ENCODE measurements around the gene PALD1. TPM values are rescaled to one million over a fixed set of nuclear protein-coding genes. Genes with fewer than 3 reads are reported as not detected.
"Not testable (repeated sequence)": the region's sequence is repeated elsewhere in the genome, so short reads cannot be mapped to it uniquely, and the experiment has no call there.

PALD1 gene
- total RNA-seq, 1 experiment from 2014 or later = 1.6 TPM

DNA sequence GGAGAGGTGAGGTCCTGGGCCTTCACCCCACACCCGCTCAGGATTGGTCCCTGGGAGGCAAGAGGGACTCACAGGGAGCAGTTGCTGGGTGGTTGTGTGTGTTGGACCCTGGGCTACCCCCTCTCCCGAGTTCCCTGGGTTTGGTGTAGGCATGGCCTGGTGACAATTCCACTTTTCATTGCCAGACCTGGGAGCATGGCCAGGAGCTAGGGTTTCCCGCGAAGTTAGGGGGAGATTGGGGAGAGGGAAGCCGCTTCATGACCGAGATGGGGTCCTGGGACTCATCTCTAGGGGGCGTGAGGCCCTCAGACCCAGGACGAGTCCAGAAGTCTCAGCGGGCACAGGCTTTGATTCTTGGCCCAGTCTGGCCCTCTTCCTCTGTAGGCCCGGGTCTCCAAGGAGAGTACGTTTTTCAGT is 606 bp downstream of the PALD1 start:
- DNase-seq (ENCODE audit: low read depth) = no peak
- in situ Hi-C loops (cut with HindIII; ENCODE audit: low pct_unique_long_range_greater_than_20kb, low sequenced_read_pairs) = no loop called here

DNA sequence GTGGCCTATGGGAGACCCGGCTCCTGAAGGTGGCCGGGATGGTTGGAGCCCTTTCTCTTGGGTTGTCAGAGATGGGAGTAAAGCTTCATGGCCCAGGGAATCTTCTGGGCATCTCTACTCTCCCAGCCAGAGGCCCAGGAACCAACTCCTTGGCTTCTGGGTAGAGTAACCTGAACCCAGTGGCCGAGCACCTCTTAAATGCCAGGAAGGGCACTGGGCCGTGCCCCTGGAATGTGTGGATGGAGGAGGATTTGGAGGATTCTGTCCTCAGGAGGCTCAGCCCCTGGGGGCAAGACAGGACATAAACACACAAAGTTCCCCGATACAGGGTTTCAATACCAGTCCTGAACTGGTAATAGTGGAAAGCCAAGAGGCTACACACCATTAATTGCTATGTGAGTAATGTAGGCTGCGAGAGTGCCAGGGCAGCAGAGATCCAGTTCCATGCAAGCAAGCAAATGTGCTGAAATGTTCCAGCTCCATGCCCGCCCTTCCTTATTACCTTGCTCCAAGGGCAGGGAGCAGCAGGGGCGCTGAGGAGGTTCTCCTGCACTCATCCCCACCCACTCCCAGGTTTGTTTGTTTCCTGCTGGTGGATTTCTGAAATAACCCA is 1.2 kb downstream of the PALD1 start:
- no peak for DNase-seq (ENCODE audit: low read depth)
- in situ Hi-C loops (cut with HindIII; ENCODE audit: low pct_unique_long_range_greater_than_20kb, low sequenced_read_pairs) = no loop called here

DNA sequence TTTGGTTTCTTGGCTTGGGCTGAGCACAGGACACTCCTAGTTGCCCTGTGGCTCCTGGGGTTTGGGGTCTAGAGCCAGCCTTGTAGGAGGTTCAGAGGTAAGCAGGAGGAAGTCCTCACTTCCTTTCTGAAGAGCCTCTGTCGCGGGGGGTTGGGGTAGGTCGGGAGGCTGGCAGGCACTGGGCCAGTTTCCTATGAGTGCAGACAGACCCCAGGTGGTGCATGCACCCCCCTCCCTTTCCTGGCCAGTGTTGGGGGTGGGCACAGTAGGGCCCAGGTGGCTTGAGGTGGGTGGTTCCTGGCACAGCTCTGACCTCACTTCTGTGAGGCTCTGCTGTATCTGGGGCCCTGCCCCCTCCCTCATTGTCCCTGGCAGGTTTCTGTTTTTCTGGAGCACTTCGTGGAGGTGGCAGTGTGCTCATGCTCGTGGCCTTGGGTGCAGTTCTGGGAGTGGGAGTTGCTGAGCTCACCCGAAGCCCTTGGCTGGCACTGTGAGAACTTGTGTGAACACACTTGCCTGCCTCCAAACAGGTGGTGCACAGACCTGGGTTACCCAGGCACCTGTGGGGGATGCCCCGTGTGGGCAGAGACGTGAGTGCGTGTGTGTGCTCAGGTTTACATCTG is 1.8 kb downstream of the PALD1 start:
- no peak for DNase-seq (ENCODE audit: low read depth)
- in situ Hi-C loops (cut with HindIII; ENCODE audit: low pct_unique_long_range_greater_than_20kb, low sequenced_read_pairs) = no loop called here

DNA sequence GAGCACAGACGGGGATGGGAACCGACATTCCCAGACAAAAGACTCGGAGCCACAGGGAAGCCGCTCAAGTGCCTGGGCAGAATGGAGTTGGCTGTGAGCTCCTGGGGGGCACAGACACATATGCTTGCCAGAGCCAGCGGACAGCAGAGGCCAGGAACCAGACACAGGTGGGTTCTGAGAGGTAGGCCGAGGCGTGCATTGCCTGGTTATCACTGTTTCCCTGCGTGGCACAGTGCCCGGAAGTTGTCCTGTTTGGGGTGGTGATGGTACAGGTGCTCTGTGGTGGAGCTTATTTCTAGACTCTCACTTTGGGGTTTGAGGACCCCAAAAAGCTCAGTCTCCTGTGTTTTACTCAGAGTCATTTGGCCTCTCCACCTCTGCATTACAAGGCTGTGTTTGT is 2.5 kb downstream of the PALD1 start:
- DNase-seq (ENCODE audit: low read depth) = no peak
- in situ Hi-C loops (cut with HindIII; ENCODE audit: low pct_unique_long_range_greater_than_20kb, low sequenced_read_pairs) = no loop called here

DNA sequence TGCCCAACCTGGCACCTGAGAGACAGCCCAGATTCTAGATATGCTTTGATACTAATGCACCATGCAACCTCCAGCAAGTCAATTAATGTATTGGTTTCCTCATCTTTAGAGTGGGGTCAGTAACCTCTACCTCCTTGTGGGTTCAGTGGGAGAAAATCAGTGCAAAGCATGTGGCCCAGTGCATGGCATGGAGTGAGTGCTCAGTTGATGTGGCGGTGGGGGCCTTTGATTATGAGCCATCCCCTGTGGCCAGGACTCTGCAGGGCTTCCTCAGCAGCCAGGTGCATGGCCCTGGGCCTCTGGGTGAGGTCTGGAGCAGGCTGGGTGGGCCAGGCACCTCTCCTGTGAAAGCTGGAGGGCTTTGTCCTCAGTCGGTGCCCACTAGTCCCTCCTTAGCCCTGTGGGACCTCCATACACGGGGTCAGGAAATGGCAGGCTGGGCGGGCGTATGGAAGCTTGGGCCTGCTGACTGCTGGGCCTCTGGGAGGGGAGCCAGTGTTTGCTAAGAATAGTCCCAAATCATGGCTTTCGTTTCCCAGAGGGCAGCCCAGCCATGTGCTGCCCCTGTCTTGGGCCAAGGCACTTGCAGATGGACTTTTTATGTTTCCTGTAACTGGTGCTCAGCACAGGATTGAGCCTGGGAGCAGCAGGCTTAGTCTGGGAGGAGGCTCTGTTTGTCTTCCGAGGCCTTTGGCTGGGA is 3.4 kb downstream of the PALD1 start:
- in situ Hi-C loops (cut with HindIII; ENCODE audit: low pct_unique_long_range_greater_than_20kb, low sequenced_read_pairs) = no loop called here
- DNase-seq (ENCODE audit: low read depth) = no peak

DNA sequence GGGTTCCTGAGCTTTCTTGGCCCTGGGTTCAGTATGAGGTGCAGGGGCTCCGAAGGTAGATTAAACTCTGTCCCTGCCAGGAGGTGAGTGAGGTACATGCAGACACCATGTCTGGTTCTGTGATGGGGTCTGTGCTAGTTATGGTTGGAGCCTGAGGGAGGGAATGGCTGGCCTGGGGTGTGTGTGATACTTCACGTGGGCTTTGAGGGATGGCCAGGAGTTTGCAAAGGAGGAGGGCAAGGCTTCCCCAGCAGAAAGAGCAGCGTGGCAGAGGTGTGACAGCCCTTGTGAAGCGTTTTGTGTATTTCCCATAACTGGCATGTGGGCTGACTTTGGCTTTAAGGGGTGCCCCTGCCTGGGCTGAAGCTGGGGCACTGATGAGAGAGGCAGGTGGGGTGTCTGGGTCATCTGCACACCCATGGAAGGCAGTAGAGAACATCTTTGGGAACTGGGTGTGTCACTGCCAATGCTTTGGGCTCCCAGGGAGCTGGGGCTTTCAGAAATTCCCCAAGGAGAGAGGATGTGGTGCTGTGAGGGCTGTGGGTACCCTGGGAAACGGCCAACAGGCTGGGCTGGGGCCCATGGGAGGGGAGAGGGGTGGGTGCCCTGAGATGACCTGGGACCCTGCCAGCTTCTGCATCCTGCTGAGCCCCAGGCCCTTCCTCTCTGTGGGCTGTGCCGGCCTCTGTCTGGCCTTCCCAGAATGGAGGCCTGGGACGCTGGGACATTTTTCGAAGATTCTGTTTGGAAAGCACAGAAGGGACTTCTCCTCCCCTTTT is 4.6 kb downstream of the PALD1 start:
- in situ Hi-C loops (cut with HindIII; ENCODE audit: low pct_unique_long_range_greater_than_20kb, low sequenced_read_pairs) = no loop called here
- no peak for DNase-seq (ENCODE audit: low read depth)

DNA sequence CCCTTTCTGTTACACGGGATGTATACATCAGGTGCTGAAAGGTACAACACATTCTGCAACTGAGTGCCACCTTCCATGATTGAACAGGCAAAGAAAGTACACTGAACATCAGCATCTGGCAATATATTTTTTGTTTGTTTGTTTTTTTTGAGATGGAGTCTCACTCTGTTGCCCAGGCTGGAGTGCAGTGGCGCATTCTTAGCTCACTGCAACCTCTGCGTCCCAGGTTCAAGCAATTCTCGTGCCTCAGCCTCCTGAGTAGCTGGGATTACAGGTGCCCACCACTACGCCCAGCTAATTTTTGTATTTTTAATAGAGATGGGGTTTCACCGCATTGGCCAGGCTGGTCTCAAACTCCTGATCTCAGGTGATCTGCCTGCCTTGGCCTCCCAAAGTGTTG is 5.3 kb downstream of the PALD1 start:
- in situ Hi-C loops (cut with HindIII; ENCODE audit: low pct_unique_long_range_greater_than_20kb, low sequenced_read_pairs) = not testable (repeated sequence)

DNA sequence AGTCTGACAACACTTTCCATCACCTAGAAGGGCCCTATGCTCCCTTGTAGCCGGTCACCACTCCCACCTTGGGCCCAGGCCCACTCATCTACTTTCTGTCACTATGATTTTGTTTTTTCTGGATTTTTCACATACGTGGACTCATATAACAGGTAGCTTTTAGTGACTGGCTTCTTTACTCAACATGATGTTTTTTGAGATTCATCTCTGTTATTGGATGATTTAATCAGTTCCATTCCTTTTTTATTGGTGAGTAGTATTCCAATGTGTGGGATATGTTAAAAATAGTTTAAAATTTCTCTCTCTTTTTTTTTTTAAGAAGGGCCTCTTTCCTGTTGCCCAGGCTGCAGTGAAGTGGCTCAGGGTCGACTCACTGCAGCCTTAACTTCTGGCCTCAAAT is 9.3 kb downstream of the PALD1 start:
- DNase-seq (ENCODE audit: low read depth) = no peak
- in situ Hi-C loops (cut with HindIII; ENCODE audit: low pct_unique_long_range_greater_than_20kb, low sequenced_read_pairs) = no loop called here

More for the DNA sequence above, 5.3 kb downstream of the PALD1 start:
- not testable (repeated sequence) for DNase-seq (ENCODE audit: low read depth)

DNA sequence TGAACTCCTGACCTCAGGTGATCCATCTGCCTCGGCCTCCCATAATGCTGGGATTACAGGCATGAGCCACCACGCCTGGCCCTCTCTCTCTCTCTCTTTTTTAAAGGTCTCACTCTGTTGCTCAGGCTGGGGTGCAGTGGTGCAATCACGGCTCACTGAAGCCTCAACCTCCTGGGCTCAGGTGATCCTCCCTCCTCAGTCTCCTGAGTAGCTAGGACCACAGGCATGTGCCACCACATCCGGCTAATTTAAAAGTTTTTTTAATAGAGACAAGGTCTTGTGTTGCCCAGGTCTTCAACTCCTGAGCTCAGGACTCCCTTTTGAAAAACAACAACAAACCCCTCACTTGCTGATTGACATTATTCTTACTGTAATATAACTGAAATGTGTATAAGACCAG is 11.6 kb downstream of the PALD1 start:
- in situ Hi-C loops (cut with HindIII; ENCODE audit: low pct_unique_long_range_greater_than_20kb, low sequenced_read_pairs) = no loop called here

DNA sequence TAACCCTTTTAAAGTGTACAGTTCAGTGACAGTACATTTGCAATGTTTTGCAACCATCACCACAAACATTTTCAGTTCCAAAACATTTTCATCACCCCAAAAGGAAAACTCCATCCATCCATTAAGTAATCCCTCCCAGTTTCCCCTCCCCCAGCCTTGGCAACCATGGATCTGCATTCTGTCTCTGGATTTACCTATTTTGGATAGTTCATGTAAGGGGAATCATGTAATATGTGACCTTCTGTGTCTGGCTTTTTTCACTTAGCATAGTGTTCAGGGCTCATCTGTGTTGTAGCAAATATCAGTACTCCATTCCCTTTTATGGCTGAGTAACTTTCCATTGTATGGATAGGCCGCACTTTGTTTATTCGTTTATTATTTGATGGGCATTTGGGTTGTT is 13.0 kb downstream of the PALD1 start:
- DNase-seq (ENCODE audit: low read depth) = no peak
- in situ Hi-C loops (cut with HindIII; ENCODE audit: low pct_unique_long_range_greater_than_20kb, low sequenced_read_pairs) = no loop called here

More for the DNA sequence above, 11.6 kb downstream of the PALD1 start:
- DNase-seq (ENCODE audit: low read depth) = no peak

DNA sequence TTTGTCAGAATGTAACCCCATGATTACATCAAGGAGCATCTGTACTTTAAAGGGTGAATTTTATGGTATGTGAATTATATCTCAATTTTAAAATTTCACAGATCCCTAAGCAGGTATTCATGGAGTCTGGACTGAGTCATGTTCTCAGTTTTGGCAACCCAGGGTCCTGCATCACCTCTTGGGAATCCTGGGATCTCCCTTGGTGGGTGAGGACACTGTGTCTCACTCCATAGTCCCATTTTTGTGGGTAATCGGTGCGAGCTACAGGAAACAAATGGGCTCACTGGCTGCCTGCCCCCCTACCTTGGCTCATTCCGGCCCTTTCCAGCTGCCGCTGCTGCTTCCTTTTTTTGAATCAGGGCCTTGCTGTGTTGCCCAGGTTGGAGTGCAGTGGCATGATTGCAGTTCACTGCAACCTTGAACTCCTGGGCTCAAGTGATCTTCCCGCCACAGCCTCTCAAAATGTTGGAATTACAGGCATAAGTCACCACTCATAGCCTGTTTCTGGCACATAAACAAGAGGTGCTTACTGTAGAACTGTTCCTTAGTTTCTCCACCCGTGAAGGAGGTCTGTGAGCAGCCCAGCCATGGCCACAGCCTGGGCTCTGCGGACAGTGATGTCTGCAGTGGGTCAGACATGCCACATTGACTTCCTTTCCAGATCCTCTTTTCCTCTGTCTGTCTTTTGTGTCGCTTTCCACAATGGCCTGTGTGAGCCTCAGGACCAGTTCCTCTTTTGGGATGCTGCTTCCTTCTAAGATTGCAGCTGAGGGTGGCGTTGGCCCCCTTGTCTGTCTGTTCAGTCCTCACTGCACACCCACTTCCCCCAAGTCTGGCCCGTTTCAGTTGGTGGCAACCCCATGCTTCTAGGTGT is 14.5 kb downstream of the PALD1 start:
- no peak for DNase-seq (ENCODE audit: low read depth)
- in situ Hi-C loops (cut with HindIII; ENCODE audit: low pct_unique_long_range_greater_than_20kb, low sequenced_read_pairs) = no loop called here

DNA sequence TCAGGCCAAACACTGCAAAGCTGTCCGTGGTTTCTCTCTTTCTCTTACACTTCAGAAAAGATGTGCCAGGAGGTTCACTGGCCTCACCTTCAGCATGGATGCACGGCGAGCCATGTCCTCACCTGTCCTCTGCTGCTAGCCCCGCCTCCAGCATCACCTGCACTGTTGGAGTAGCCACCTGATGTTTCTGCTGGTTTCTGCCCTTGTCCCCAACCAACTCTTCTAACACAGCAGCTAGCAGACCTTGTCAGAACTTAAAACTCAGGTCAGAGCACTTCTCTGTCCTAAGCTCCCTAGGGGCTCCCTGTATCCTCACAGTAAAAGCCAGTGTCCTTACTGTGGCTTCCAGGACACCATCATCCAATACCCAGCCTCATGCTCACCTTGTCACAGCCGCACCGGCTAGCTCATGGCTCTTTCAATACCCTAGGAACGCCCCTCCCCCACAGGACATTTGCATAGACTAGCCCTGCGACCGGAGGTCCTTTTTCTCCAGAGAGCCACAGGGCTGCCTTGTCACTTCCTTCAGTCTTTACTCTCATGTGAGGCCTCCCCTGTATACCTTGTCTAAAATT is 15.2 kb downstream of the PALD1 start:
- in situ Hi-C loops (cut with HindIII; ENCODE audit: low pct_unique_long_range_greater_than_20kb, low sequenced_read_pairs) = no loop called here

DNA sequence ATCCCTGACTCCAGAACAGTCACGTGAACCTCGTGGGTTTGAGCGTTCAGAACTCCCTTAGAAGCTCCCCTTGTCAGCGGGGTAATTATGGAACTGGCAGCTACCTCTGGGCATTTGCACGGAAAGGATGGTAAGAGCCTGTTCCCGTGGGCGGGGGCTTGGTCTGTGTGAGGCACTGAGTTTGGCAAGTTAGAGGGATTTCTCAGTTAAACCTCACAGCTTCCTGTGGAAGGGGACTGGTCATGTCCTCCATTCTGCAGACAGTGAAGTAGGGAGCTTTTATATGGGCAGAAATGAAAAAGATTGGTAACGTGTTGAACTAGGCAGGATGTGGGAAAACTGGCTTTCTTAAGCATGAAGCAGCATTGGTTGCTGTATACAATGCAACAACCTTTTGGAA is 16.0 kb downstream of the PALD1 start:
- no peak for DNase-seq (ENCODE audit: low read depth)
- in situ Hi-C loops (cut with HindIII; ENCODE audit: low pct_unique_long_range_greater_than_20kb, low sequenced_read_pairs) = no loop called here

More for the DNA sequence above, 15.2 kb downstream of the PALD1 start:
- DNase-seq (ENCODE audit: low read depth) = no peak

DNA sequence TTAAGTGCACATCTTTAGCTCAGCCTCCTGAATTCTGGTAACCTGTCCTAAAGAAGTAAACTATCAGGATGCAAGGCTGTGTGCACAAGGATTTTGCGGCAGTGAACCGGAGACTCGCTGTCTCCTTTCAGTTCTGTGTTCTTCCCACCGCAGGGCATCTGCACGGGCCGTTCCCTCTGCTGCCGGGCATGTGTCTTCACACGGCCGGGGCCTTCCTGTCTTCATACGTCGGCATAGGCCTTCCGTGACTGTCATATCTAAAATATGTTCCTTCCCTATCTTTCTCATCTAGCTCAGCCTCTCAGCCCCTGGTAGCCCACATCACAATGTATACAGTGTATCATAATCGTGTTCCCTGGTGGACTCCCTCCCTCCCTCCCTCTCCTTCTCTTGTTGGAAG is 16.4 kb downstream of the PALD1 start:
- no peak for DNase-seq (ENCODE audit: low read depth)
- in situ Hi-C loops (cut with HindIII; ENCODE audit: low pct_unique_long_range_greater_than_20kb, low sequenced_read_pairs) = no loop called here

DNA sequence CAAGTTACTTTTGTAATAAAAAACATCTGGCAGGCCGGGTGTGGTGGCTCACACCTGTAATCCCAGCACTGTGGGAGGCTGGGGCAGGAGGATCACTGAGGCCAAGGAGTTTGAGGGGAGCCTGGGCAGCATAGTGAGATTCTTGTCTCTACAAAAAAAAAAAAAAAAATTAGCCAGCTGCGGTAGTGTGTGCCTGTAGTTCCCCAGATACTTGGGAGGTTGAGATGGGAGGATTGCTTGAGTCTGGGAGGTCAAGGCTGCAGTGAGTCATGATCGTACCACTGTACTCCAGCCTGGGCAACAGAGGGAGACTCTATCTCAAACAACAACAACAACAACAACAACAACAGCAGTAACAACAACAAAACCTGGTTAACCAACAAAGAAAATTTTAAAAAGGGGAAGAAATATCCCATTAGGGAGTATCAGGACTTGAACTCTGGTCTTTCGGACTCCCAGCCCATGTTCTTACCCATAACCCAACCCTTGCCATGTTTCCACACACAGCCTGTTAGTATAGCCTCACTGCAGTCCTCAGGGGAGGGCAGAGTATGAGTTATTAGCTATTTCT is 17.2 kb downstream of the PALD1 start:
- in situ Hi-C loops (cut with HindIII; ENCODE audit: low pct_unique_long_range_greater_than_20kb, low sequenced_read_pairs) = no loop called here
- DNase-seq (ENCODE audit: low read depth) = no peak

DNA sequence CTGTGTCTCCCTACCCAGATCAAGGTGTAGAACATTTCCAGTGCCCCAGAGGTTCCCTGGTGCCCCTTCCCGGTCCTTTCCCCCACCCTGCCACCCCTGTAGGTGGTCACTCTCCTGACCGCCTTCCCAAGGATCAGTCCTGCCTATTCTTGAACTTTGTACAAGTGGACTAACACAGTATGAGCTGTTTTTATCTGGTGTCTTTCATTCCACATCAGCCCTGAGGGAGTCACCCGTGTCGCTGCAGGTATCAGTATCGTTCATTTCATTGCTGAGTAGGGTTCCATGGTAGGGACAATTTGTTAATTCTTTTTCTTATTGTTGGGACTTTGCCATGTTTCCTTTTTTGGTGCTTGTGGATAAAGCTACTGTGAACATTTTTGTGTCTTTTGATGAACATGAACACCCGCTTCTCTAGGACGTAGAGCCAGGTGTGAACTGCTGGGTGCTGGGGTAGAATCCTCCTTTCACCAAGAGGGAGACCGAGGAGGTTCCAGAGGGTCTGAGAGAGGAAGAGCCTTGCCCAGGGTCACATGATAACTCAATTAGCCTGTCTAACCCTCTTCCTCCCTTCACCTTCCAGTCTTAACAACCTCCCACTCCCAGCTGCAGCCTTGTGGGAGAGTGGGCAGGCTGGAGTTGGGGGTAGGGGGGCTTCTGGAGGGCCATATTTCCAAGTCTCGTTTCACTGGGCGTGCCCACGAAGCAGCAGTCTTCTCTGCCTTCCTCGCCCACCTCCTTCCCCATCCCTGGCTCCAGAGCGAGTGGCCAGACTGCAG is 18.0 kb downstream of the PALD1 start:
- in situ Hi-C loops (cut with HindIII; ENCODE audit: low pct_unique_long_range_greater_than_20kb, low sequenced_read_pairs) = no loop called here
- no peak for DNase-seq (ENCODE audit: low read depth)

DNA sequence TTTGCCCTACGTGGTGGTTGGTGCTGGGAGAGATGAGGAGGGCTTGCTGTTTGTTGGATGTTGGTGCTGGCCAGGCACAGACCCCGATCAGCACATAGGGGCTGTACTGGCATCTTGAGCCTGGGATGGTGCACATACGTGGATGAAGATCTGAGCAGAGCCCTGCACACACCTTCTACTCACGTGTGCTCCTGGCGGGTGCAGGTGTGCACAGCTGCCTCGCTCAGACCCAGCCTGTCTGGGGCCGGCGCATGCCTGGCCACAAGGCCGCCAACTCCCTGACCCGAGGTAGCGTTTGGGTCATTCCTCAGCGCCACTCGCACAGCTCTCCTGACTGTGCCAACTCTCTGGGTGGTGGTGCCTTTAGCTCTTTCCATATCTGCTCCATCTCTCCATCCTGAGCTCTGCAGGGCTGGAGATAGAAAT is 18.6 kb downstream of the PALD1 start:
- in situ Hi-C loops (cut with HindIII; ENCODE audit: low pct_unique_long_range_greater_than_20kb, low sequenced_read_pairs) = no loop called here
- no peak for DNase-seq (ENCODE audit: low read depth)

Measured in Caki2 (cell line).